Tibial nerve (tissue), 4 donors: ENCODE measurements around the gene ASTL. TPM values are rescaled to one million over a fixed set of nuclear protein-coding genes. Genes with fewer than 3 reads are reported as not detected.
A peak's percentile ranks its signal among the peaks of the same experiment; 100 is the strongest.
"Not testable (repeated sequence)": the region's sequence is repeated elsewhere in the genome, so short reads cannot be mapped to it uniquely, and the experiment has no call there.

Source experiments
- DNase-seq, 2 donors: peaks; one replicate each; pipeline ENCODE4 v3.0.0-alpha.2; 2019; ENCODE audit warnings: low spot score in 2 of 2
- H3K27ac ChIP-seq, 4 donors: fragments of 200-600 bp; sonication (generic) in 3 of 4; one replicate each; pipeline ENCODE4 v1.5.1; 2017 to 2019; ENCODE audit warnings: mild to moderate bottlenecking in 1 of 4
- H3K27me3 ChIP-seq, 2 donors: fragments of 200-600 bp; sonication (generic) in 1 of 2; one replicate each; pipeline versions ENCODE4 v1.5.1 to v1.6.0; 2017 to 2019
- H3K36me3 ChIP-seq, 3 donors: fragments of 200-600 bp; sonication (generic); one replicate each; pipeline ENCODE4 v1.5.1; 2018 to 2019
- H3K4me1 ChIP-seq, 4 donors: fragments of 200-600 bp; sonication (generic) in 3 of 4; one replicate each; pipeline ENCODE4 v1.5.1; 2017 to 2019
- H3K4me3 ChIP-seq, 4 donors: fragments of 200-600 bp; sonication (generic) in 3 of 4; one replicate each; pipeline ENCODE4 v1.5.1; 2017 to 2019; ENCODE audit warnings: mild to moderate bottlenecking in 1 of 4, moderate library complexity in 1 of 4
- H3K9me3 ChIP-seq, 4 donors: fragments of 200-600 bp; sonication (generic) in 3 of 4; one replicate each; pipeline ENCODE4 v1.5.1; 2017 to 2019
- CTCF ChIP-seq, 5 experiments: fragments of 200-600 bp in 3 of 5; fragments of 450-650 bp in 2 of 5; sonication (generic) in 3 of 5; IDR thresholded peaks; one replicate each; pipeline ENCODE4 v1.5.1; 2016 to 2019; ENCODE audit warnings: antibody characterized with exemption in 5 of 5, mild to moderate bottlenecking in 3 of 5, moderate library complexity in 2 of 5
- EP300 ChIP-seq, 2 donors: sonication (generic); formaldehyde crosslinking; IDR thresholded peaks; one replicate each; pipeline ENCODE4 v1.6.1; 2017; ENCODE audit warnings: antibody characterized with exemption in 2 of 2, mild to moderate bottlenecking in 1 of 2
- POLR2A ChIP-seq, 2 donors: fragments of 450-650 bp; IDR thresholded peaks; one replicate each; pipeline ENCODE4 v1.6.1; 2017; ENCODE audit warnings: antibody characterized with exemption in 2 of 2, mild to moderate bottlenecking in 2 of 2, moderate library complexity in 2 of 2
- WGBS, 2 donors: methylation state at CpG; one replicate each; pipeline ENCODE4 v1.1.5; 2018; 5-methylcytosine and 5-hydroxymethylcytosine counted together
- total RNA-seq, 4 donors: library from RNA; depleted of rRNA; stranded (reverse); fragments of >200 nt; gene quantifications; one replicate each; pipeline ENCODE4 v1.1.0, GENCODE V29; 2016

Gene ASTL
- total RNA-seq, 4 donors from 2014 or later = 0.60 TPM; not detected in 3

DNA sequence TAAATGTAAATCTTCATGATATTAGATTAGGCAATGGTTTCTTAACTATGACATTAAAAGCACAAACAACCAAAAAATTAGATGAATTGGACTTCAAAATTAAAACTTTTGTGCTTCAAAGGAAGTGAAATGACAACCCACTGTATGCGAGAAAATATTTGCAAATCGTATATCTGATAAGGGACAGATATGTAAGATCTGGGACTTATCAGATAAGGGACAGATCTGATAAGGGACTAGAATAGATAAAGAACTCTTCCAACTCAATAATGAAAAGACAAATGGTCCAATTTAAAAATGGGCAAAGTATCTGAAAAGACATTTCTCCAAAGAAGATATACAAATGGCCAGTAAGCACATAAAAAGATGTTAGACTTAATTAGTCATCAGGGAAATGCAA lies 51.2 kb downstream of the ASTL start:
- H3K4me1 ChIP-seq = peaks cover 0 to 14% (median 6%) of the 10 kb centered on the region in 4 donors
- 88 to 90% methylated on average over 2 of the region's 2 CpGs for WGBS, 2 donors
- no peak for DNase-seq
- no peak for TF ChIP-seq EP300 (IDR thresholded peaks at IDR 0.05)
- no peak for TF ChIP-seq CTCF (IDR thresholded peaks at IDR 0.05)
- no peak for TF ChIP-seq POLR2A (IDR thresholded peaks at IDR 0.05)
- no peak overlapping the region for H3K4me3 ChIP-seq
- no peaks in the 10 kb centered on the region for H3K36me3 ChIP-seq
- H3K27me3 ChIP-seq = no peaks in the 10 kb centered on the region
- H3K9me3 ChIP-seq = no peaks in the 10 kb centered on the region
- H3K27ac ChIP-seq = no peak overlapping the region

GRCh38 chr2:96085541-96086355 lies 52.6 kb downstream of the ASTL start:
- 88 to 94% methylated on average over 12 of the region's 12 CpGs for WGBS, 2 donors
- no peak overlapping the region for H3K27ac ChIP-seq

DNA sequence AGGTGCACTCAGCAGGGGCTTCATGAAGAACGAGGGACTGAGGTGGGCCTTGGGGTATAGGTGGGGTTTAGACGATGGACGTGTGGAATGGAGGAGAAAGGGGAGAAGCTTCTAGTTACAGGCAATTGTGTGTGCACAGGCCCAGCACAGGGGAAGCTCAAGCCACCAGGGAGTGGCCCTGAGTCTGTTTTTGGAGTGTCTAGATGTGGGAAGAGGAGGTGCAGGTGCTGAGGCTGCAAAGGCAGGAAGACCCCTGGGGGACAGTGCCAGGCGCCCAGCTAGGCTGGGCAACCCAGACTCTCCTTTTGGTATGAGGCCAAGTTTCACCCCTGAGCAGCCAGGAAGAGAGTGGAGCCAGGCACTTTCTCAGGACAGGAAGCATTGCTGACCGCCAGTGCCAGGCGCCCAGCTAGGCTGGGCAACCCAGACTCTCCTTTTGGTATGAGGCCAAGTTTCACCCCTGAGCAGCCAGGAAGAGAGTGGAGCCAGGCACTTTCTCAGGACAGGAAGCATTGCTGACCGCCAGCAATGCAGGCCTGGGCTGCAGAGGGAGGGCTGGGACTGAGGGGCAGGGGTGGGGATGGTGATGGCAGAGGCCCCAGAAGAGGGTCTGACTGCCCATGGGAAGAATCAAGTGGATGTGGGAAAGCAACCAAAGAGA lies 53.3 kb downstream of the ASTL start:
- not testable (repeated sequence) for H3K27ac ChIP-seq

More at GRCh38 chr2:96085541-96086355, 52.6 kb downstream of the ASTL start:
- peak in 1 of 2 donors; percentile 3 for DNase-seq
- H3K27me3 ChIP-seq = no peaks in the 10 kb centered on the region
- peaks cover 0 to 14% (median 6%) of the 10 kb centered on the region in 4 donors for H3K4me1 ChIP-seq
- H3K4me3 ChIP-seq = no peak overlapping the region
- H3K9me3 ChIP-seq = no peaks in the 10 kb centered on the region
- H3K36me3 ChIP-seq = no peaks in the 10 kb centered on the region
- TF ChIP-seq POLR2A (IDR thresholded peaks at IDR 0.05) = no peak
- no peak for TF ChIP-seq EP300 (IDR thresholded peaks at IDR 0.05)
- TF ChIP-seq CTCF (IDR thresholded peaks at IDR 0.05) = no peak

GRCh38 chr2:96083989-96084857 lies 54.1 kb downstream of the ASTL start:
- Histone ChIP-seq H3K27me3 (no peaks in the 10 kb centered on the region), H3K27ac (no peak overlapping the region), H3K9me3 (no peaks in the 10 kb centered on the region), H3K4me1 (peaks cover 0 to 14% (median 6%) of the 10 kb centered on the region in 4 donors), H3K36me3 (no peaks in the 10 kb centered on the region), H3K4me3 (no peak overlapping the region)
- TF ChIP-seq POLR2A (IDR thresholded peaks at IDR 0.05) = no peak
- no peak for TF ChIP-seq EP300 (IDR thresholded peaks at IDR 0.05)
- TF ChIP-seq CTCF (IDR thresholded peaks at IDR 0.05) = no peak
- DNase-seq = peak in 1 of 2 donors; percentile 2
- 85 to 87% methylated on average over 17 to 22 of the region's 22 CpGs for WGBS, 2 donors

More for the DNA sequence above, 53.3 kb downstream of the ASTL start:
- H3K9me3 ChIP-seq, H3K27me3 ChIP-seq, H3K36me3 ChIP-seq, H3K4me3 ChIP-seq: not testable (repeated sequence)
- DNase-seq = peak in 1 of 2 donors; percentile 2
- H3K4me1 ChIP-seq = peaks cover 0 to 14% (median 6%) of the 10 kb centered on the region in 4 donors
- 80 to 82% methylated on average over 5 of the region's 7 CpGs for WGBS, 2 donors
